GM13977 (cell line): ENCODE measurements around the gene RIT1.
"Not testable (repeated sequence)": the region's sequence is repeated elsewhere in the genome, so short reads cannot be mapped to it uniquely, and the experiment has no call there.

Experiments
- DNase-seq: peaks from one replicate; pipeline ENCODE4 v3.0.0; 2012; ENCODE audit warnings: low spot score
- CTCF ChIP-seq: IDR thresholded peaks from 2 replicates; pipeline ENCODE4 v1.5.1; 2012; ENCODE audit warnings: mild to moderate bottlenecking, control low read depth; ENCODE audit not compliant: insufficient read depth; ENCODE audit errors: extremely low read depth, missing control alignments
- in situ Hi-C: fragments of 300-500 bp; cut with MboI; formaldehyde crosslinking; loops from one replicate; pipeline ENCODE4 v1.12.0; 2022; ENCODE audit warnings: low sequenced_read_pairs, low pct_unique_long_range_greater_than_20kb, mixed read lengths, inconsistent platforms; ENCODE audit not compliant: unreplicated experiment

Gene RIT1

GRCh38 chr1:155933591-155934096, 22.5 kb upstream of the RIT1 start:
- in situ Hi-C loops = no loop called here
- DNase-seq = no peak
- TF ChIP-seq CTCF = no peak

GRCh38 chr1:155932487-155932886, 21.3 kb upstream of the RIT1 start:
- no peak for DNase-seq
- no peak for TF ChIP-seq CTCF
- in situ Hi-C loops = no loop called here

DNA sequence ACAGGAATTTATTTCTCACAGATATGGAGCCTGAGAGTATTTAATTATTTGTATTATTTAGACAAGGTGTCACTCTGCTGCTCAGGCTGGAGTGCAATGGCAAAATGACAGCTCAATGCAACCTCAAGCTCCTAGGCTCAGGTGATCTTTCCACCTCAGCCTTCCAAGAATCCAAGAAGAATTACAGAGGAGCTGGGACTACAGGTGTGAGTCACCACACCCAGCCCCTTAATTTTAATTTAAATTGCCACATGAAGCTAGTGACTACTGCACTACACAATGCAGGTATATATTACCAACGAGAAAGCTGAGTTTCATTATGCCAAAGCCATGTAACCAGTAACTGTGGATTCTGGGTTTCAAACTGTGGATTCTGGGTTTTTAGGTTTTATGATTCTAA, 20.9 kb upstream of the RIT1 start:
- DNase-seq = no peak
- in situ Hi-C loops = no loop called here
- no peak for TF ChIP-seq CTCF

- in situ Hi-C loops = no loop called here
- TF ChIP-seq CTCF = no peak
- no peak for DNase-seq
Observed at GRCh38 chr1:155931332-155932038, 20.3 kb upstream of the RIT1 start.

GRCh38 chr1:155930725-155931124, 19.6 kb upstream of the RIT1 start:
- in situ Hi-C loops, DNase-seq: not testable (repeated sequence)

GRCh38 chr1:155929057-155929456, 17.9 kb upstream of the RIT1 start:
- TF ChIP-seq CTCF = no peak
- DNase-seq = no peak
- in situ Hi-C loops = no loop called here

DNA sequence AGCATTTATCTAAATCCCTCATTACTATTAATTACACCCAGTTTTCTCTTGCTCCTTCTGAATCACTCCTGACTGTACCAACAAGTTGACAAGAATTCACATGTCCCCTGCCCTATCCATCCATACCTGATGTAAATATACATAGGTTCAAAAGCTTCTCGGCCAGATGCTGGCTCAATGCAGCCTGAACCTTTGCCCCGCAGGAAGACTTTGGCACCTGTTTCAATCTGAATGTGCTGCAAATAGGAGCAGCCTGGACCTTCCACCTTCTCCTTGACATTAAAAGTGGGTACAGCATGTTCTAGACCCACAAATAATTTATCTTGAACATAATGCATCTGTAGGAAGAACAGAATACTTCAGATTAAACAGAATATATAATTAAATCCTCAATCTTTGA, 14.4 kb upstream of the RIT1 start:
- no peak for TF ChIP-seq CTCF
- in situ Hi-C loops = no loop called here

More for the DNA sequence above, 14.4 kb upstream of the RIT1 start:
- DNase-seq = no peak
